ENCODE data around the gene LILRB3. TPM values are rescaled to one million over a fixed set of nuclear protein-coding genes. Genes with fewer than 3 reads are reported as not detected.
A peak's percentile ranks its signal among the peaks of the same experiment; 100 is the strongest.

LILRB3 gene
- total and polyA plus RNA-seq, 12 donors: 0.22 to 56.2 (median 10.9) TPM

DNA sequence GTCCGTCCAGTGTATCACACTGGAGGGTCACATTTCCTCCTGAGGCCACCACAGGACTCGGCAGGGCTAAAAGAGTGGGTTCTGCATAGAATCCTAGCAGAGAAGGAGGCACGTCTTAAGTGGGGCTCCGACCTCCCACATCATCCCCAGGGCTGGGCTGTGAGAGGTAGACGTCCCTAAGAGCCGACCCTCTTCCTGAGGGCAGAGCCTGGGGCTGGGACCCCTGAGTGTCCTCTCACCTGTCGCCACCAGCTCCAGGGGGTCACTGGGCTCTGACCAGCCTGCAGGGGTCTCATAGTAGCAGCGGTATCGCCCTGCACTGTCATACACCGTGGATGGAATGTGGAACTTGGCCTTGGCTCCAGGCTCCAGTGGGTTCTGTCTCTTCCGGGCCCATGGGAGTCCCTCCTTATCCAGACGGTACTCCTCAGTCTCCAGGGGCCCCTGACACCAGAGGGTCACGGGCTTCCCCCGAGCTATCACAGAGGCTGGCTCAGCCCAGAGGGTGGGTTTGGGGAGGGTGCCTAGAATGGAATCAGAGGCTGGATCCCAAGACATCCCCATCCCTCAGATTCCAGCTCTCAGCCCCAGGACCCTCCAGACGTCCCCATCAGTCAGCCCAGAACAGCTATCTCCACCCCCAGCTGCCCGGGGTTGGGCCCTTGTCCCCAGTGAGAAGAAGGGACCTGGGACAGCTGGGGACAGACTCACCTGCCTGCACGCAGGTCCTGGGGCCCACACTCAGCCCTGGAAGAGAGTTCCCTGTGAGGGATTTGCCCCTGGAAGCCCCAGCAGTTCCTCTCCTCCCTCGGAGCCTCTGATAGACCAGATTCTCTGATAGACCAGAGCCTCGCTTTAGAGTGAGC is 33.7 kb upstream of the LILRB3 start:
- DNase-seq: peak in 1 of 7 donors; percentile 47
- Histone ChIP-seq H3K36me3 (replicated peaks in 1 of 2) (no peaks in the 10 kb centered on the region), H3K4me1 (replicated peaks in 1 of 2) (peaks cover 7% of the 10 kb centered on the region in 2 donors), H3K9me3 (replicated peaks in 1 of 3) (no peaks in the 10 kb centered on the region), H3K27me3 (no peaks in the 10 kb centered on the region), H3K27ac (peak overlapping the region in 2 of 5 donors; percentile 21 to 65), H3K4me3 (peak overlapping the region in 2 of 4 donors; percentile 6 to 30)
- intact Hi-C loops (cut with DNase I): no loop called here
- no peak for TF ChIP-seq POLR2A (IDR thresholded peaks at IDR 0.05)
- TF ChIP-seq, protein P1, sequence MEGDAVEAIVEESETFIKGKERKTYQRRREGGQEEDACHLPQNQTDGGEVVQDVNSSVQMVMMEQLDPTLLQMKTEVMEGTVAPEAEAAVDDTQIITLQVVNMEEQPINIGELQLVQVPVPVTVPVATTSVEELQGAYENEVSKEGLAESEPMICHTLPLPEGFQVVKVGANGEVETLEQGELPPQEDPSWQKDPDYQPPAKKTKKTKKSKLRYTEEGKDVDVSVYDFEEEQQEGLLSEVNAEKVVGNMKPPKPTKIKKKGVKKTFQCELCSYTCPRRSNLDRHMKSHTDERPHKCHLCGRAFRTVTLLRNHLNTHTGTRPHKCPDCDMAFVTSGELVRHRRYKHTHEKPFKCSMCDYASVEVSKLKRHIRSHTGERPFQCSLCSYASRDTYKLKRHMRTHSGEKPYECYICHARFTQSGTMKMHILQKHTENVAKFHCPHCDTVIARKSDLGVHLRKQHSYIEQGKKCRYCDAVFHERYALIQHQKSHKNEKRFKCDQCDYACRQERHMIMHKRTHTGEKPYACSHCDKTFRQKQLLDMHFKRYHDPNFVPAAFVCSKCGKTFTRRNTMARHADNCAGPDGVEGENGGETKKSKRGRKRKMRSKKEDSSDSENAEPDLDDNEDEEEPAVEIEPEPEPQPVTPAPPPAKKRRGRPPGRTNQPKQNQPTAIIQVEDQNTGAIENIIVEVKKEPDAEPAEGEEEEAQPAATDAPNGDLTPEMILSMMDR (IDR thresholded peaks at IDR 0.05): no peak
- WGBS, 4 donors: 74 to 86% (median 83%) methylated on average over 9 to 19 of the region's 19 CpGs

DNA sequence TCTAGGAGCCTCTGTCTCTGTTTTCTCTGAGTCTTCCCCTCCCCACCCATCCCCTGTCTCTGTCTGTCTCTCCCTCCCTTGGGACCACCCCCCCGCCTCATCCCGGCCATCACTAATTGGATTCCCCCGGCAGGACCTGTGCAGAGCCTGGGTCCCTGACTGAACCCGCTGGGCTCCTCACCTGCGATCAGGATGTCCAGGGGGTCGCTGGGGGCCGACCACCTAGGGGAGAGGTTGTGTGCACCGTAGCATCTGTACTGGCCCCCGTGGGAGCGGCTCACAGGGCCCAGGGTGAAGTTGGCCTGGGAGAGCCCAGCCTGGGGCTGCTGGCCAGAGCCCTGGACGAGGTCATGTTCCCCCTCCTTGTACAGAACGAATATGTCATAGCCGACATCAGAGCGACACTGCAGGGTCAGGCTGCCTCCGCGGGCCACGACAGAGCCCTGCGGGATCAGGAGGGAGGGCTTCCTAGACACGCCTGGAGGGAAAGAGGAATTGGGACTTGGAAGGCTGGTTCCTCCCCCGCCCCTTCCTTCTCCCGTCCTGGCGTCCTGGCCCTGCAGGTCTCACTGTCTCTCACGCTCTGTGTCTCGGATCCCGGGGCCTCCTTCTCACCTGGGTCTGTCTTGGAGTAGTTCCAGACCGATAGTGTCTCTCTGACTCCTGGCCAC is 32.4 kb upstream of the LILRB3 start:
- Histone ChIP-seq H3K27ac (no peak overlapping the region), H3K27me3 (no peaks in the 10 kb centered on the region), H3K4me3 (peak overlapping the region in 1 of 4 donors; percentile 12), H3K9me3 (replicated peaks in 1 of 3) (no peaks in the 10 kb centered on the region), H3K36me3 (replicated peaks in 1 of 2) (no peaks in the 10 kb centered on the region), H3K4me1 (replicated peaks in 1 of 2) (peaks cover 7% of the 10 kb centered on the region in 2 donors)
- DNase-seq: peak in 3 of 7 donors; percentile 39 to 62 (median 48)
- TF ChIP-seq, protein P1 (IDR thresholded peaks at IDR 0.05): no peak
- TF ChIP-seq POLR2A (IDR thresholded peaks at IDR 0.05): no peak
- 47 to 65% (median 61%) methylated on average over 14 to 26 of the region's 26 CpGs for WGBS, 4 donors
- intact Hi-C loops (cut with DNase I): no loop called here

DNA sequence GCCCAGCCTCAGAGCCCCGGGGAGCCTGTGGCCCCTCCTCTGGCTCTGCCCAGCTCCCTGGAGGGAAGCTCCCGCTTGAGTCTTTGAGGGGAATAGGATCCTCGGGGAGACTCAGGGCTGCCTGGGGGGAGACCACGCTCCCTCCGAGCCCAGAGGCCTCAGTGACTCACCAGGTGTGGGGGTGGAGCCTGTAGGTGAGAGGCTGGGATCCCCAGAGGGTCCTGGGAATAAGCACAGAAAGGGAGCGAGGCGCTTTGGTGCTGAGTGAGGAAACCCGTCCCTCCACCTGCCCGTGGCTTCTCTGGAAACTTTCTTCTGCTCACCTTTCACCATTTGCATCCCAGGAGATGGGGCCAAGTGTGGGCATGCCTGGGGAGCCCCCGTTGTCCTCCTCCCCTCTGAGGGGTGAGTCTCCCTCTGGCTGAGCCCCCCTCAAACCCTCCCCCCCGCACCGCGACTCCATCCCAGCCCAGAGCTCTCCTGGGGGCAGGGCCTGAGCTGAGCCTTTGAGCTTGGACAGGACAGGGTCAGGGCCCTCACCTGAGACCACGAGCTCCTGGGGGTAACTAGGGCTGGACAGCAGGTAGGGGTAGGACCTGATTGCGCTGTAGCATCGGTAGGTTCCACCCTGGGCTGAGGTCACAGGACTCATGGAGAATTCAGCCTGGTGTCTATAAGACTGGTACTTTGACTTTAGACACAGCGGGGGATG is 31.5 kb upstream of the LILRB3 start:
- TF ChIP-seq, protein P1 (IDR thresholded peaks at IDR 0.05): no peak
- TF ChIP-seq POLR2A (IDR thresholded peaks at IDR 0.05): no peak
- intact Hi-C loops (cut with DNase I): no loop called here
- Histone ChIP-seq H3K4me1 (replicated peaks in 1 of 2) (peaks cover 7% of the 10 kb centered on the region in 2 donors), H3K36me3 (replicated peaks in 1 of 2) (no peaks in the 10 kb centered on the region), H3K27me3 (no peaks in the 10 kb centered on the region), H3K4me3 (no peak overlapping the region), H3K9me3 (replicated peaks in 1 of 3) (no peaks in the 10 kb centered on the region), H3K27ac (no peak overlapping the region)
- WGBS, 4 donors: 70 to 78% (median 73%) methylated on average over 8 to 17 of the region's 17 CpGs
- DNase-seq: peak in 1 of 7 donors; percentile 18

Data from adrenal gland (tissue), 12 donors.